Heart left ventricle (tissue), 16 donors: ENCODE results near the gene CDC14B. TPM values are rescaled to one million over a fixed set of nuclear protein-coding genes. Genes with fewer than 3 reads are reported as not detected.
A peak's percentile ranks its signal among the peaks of the same experiment; 100 is the strongest.

ENCODE experiments used
- ATAC-seq, 4 donors: fragments of 200-7000 bp; cut with Tn5 transposase; one replicate each; pipeline ENCODE4 v1.9.1; 2020 to 2022; ENCODE audit warnings: moderate library complexity in 4 of 4, mild to moderate bottlenecking in 3 of 4, moderate number of reproducible peaks in 1 of 4
- DNase-seq, 5 donors: peaks; one replicate each; pipeline ENCODE4 v3.0.0-alpha.2; 2020
- H3K27ac ChIP-seq, 12 donors: fragments of 200-600 bp; sonication (generic) in 4 of 12; one replicate each; pipeline versions ENCODE4 v1.5.0 to v1.8.0; 2016 to 2022; ENCODE audit warnings: mild to moderate bottlenecking in 2 of 12
- H3K27me3 ChIP-seq, 9 donors: fragments of 200-600 bp; sonication (generic) in 2 of 9; one replicate each; pipeline versions ENCODE4 v1.5.1 to v1.8.0; 2016 to 2022; ENCODE audit warnings: mild to moderate bottlenecking in 3 of 9
- H3K36me3 ChIP-seq, 9 donors: fragments of 200-600 bp; sonication (generic) in 2 of 9; one replicate each; pipeline versions ENCODE4 v1.5.0 to v1.8.0; 2018 to 2022; ENCODE audit warnings: mild to moderate bottlenecking in 2 of 9
- H3K4me1 ChIP-seq, 12 donors: fragments of 200-600 bp; sonication (generic) in 4 of 12; one replicate each; pipeline versions ENCODE4 v1.5.0 to v1.8.0; 2016 to 2022; ENCODE audit warnings: mild to moderate bottlenecking in 3 of 12
- H3K4me3 ChIP-seq, 12 donors: fragments of 200-600 bp; sonication (generic) in 4 of 12; one replicate each; pipeline versions ENCODE4 v1.5.0 to v1.8.0; 2017 to 2022; ENCODE audit warnings: mild to moderate bottlenecking in 9 of 12, moderate library complexity in 4 of 12
- H3K9me3 ChIP-seq, 12 donors: fragments of 200-600 bp; sonication (generic) in 4 of 12; one replicate each; pipeline versions ENCODE4 v1.5.0 to v1.8.0; 2016 to 2022; ENCODE audit warnings: mild to moderate bottlenecking in 1 of 12
- CTCF ChIP-seq, 12 donors: fragments of 200-600 bp; sonication (generic) in 4 of 12; IDR thresholded peaks; one replicate each; pipeline versions ENCODE4 v1.5.0 to v1.8.0; 2018 to 2022; ENCODE audit warnings: antibody characterized with exemption in 12 of 12, mild to moderate bottlenecking in 5 of 12
- POLR2A ChIP-seq, 2 donors: fragments of 450-650 bp; IDR thresholded peaks; one replicate each; pipeline ENCODE4 v1.6.1; 2017; ENCODE audit warnings: antibody characterized with exemption in 2 of 2, mild to moderate bottlenecking in 2 of 2, moderate library complexity in 2 of 2
- WGBS, 4 donors: extraction: QIAGEN DNeasy Blood & Tissue Kit in 2 of 4; methylation state at CpG; one replicate each; pipeline versions ENCODE4 v1.1.5 to v1.1.7; 2013 to 2018; 5-methylcytosine and 5-hydroxymethylcytosine counted together
- intact Hi-C, 10 donors: fragments of 100-400 bp; cut with DNase I; formaldehyde crosslinking; loops; one replicate each; pipeline versions ENCODE4 v1.11.1 to v1.14.2; 2022
- polyA plus RNA-seq, 2 donors: library from polyadenylated mRNA; stranded (reverse); fragments of 200-250 nt; gene quantifications; one replicate each; pipeline ENCODE4 v1.2.3, GENCODE V29; 2013
- total RNA-seq, 9 donors: library from RNA; depleted of rRNA in 2 of 9; stranded (reverse); fragments of >200 nt in 2 of 9; fragmentation: NEBNext Ultra II Directional in 3 of 9; extraction: Animal tissue kit (Norgen Biotek cat#: 25700) in 3 of 9; gene quantifications; one replicate each; pipeline versions ENCODE4 v1.1.0 to v1.2.4, GENCODE V29; 2016 to 2023
- donor health status: ischemic (EF 13 %, LVEDD 7.1; RV severe dilation, severe dysfunction).
- donor health status: healthy with polysubstance abuse.
- donor health status: DM: no; HTN: yes; CAD: no.
- donor health status: DM: no; HTN: no; CAD: no.
- donor health status: ischemic (EF 25% LVEDD 6.9; RV normal size, moderate dysfunction).
- donor health status: ischemic (EF 25% LVEDD 5.7; RV mildly dilated, moderate dysfunction).
- donor health status: healthy.
- donor health status: DM: yes; HTN: yes; CAD: no.
- donor health status: ischemic (EF 35%, LVEDD 5.7; RV mildly dilated, moderate dysfunction).
- donor health status: nonischemic (EF 11% LVEDD 7.7; RV severe dilation, severe dysfunction).
- donor health status: DM: yes; HTN: yes; CAD: no.
- donor health status: PGD.
- donor health status: ischemic (EF 29% LVEDD 5.4; RV normal size, mild dysfunction).
- donor health status: nonischemic (EF 23%, LVEDD 6.1; RV moderate dilation, normal function).

Gene CDC14B
- total and polyA plus RNA-seq, 11 donors = 5.1 to 37.0 (median 23.7) TPM

- H3K4me3 ChIP-seq = peak overlapping the region in 2 of 12 donors; percentile 3 to 79
- 70 to 83% (median 73%) methylated on average over 4 of the region's 4 CpGs for whole genome bisulfite sequencing, 4 donors
- ATAC-seq (no peak), DNase-seq (no peak)
- TF ChIP-seq CTCF (IDR thresholded peaks at IDR 0.05) (no peak), POLR2A (IDR thresholded peaks at IDR 0.05) (no peak)
- peaks cover 0 to 39% (median 21%) of the 10 kb centered on the region in 12 donors for H3K4me1 ChIP-seq
- peaks cover 0 to 25% (median 9%) of the 10 kb centered on the region in 9 donors for H3K36me3 ChIP-seq
- intact Hi-C loops = loop anchor here in 5 of 10 donors (5.0 to 10.0 kb wide), 4 partner anchors 49 to 219 kb away; partner anchors contain the start of gene HABP4 (in 3 of the 5)
- peaks cover 0 to 4% (median 0%) of the 10 kb centered on the region in 12 donors for H3K9me3 ChIP-seq
- peak overlapping the region in 5 of 12 donors; percentile 11 to 49 (median 32) for H3K27ac ChIP-seq
- H3K27me3 ChIP-seq = no peaks in the 10 kb centered on the region
These were observed 55.4 kb downstream of the CDC14B start for GRCh38 chr9:96564217-96564616.

GRCh38 chr9:96559339-96559943 lies 60.2 kb downstream of the CDC14B start:
- WGBS, 4 donors = 62 to 73% (median 67%) methylated on average over 6 of the region's 6 CpGs
- DNase-seq (no peak), ATAC-seq (peak in 3 of 4 donors; percentile 30 to 47 (median 30))
- Histone ChIP-seq H3K27ac (peak overlapping the region in 4 of 12 donors; percentile 5 to 56 (median 26)), H3K4me1 (peaks cover 0 to 53% (median 37%) of the 10 kb centered on the region in 12 donors), H3K27me3 (no peaks in the 10 kb centered on the region), H3K36me3 (peaks cover 0 to 25% (median 9%) of the 10 kb centered on the region in 9 donors), H3K4me3 (no peak overlapping the region), H3K9me3 (peaks cover 0 to 4% (median 0%) of the 10 kb centered on the region in 12 donors)
- TF ChIP-seq CTCF (IDR thresholded peaks at IDR 0.05) (no peak), POLR2A (IDR thresholded peaks at IDR 0.05) (no peak)
- intact Hi-C loops = loop anchor here in 3 of 10 donors (5.0 kb wide), 2 partner anchors 58 to 107 kb away; partner anchors contain the start of genes CDC14B (in 2 of the 3) and HABP4 (in 1 of the 3)

GRCh38 chr9:96557921-96558320 lies 61.7 kb downstream of the CDC14B start:
- intact Hi-C loops = loop anchor here in 3 of 10 donors (5.0 kb wide), 2 partner anchors 59 to 106 kb away; partner anchors contain the start of genes CDC14B (in 2 of the 3) and HABP4 (in 1 of the 3)
- Histone ChIP-seq H3K27ac (peak overlapping the region in 4 of 12 donors; percentile 28 to 84 (median 74)), H3K4me3 (no peak overlapping the region), H3K9me3 (peaks cover 0 to 4% (median 0%) of the 10 kb centered on the region in 12 donors), H3K36me3 (peaks cover 0 to 25% (median 9%) of the 10 kb centered on the region in 9 donors), H3K4me1 (peaks cover 0 to 60% (median 42%) of the 10 kb centered on the region in 12 donors), H3K27me3 (no peaks in the 10 kb centered on the region)
- TF ChIP-seq POLR2A (IDR thresholded peaks at IDR 0.05) (no peak), CTCF (IDR thresholded peaks at IDR 0.05) (no peak)
- DNase-seq (no peak), ATAC-seq (no peak)
- 95 to 97% (median 96%) methylated on average over 1 of the region's 1 CpG for WGBS, 4 donors
